HCT116 (cell line): ENCODE results near the gene CENPH.

Experiments used
- CTCF ChIP-seq, 3 experiments: fragments of 200-600 bp in 1 of 3; sonication (generic) in 1 of 3; IDR thresholded peaks in 2 of 3; conservative IDR thresholded peaks in 1 of 3; 2 replicates each; pipeline ENCODE4 v1.5.1; 2012 to 2017; ENCODE audit warnings: low read depth in 2 of 3, low read length in 2 of 3, antibody characterized with exemption in 1 of 3, borderline replicate concordance in 1 of 3, control low read depth in 1 of 3, mild to moderate bottlenecking in 1 of 3, mixed read lengths in 1 of 3, mixed run types in 1 of 3, moderate library complexity in 1 of 3; ENCODE audit not compliant: insufficient read depth in 1 of 3
- ELF1 ChIP-seq: IDR thresholded peaks from 2 replicates; pipeline ENCODE4 v1.6.1; 2012; ENCODE audit warnings: low read depth, borderline replicate concordance
- EZH2 ChIP-seq: fragments of 200-600 bp; sonication (generic); IDR thresholded peaks from 2 replicates; pipeline ENCODE4 v1.6.1; 2017; ENCODE audit warnings: antibody characterized with exemption, mixed run types
- EZH2phosphoT487 ChIP-seq: fragments of 200-600 bp; IDR thresholded peaks from 2 replicates; pipeline ENCODE4 v1.6.1; 2018; ENCODE audit warnings: antibody characterized with exemption, borderline replicate concordance
- MAX ChIP-seq: IDR thresholded peaks from 2 replicates; pipeline ENCODE4 v1.6.1; 2012
- POLR2AphosphoS5 ChIP-seq: IDR thresholded peaks from 2 replicates; pipeline ENCODE4 v1.6.1; 2011; ENCODE audit warnings: mild to moderate bottlenecking, low read depth, low read length, moderate library complexity

GRCh38 chr5:69242215-69242927 is 53.0 kb downstream of the CENPH start:
- TF ChIP-seq CTCF (IDR thresholded peaks at IDR 0.05 in 2 of 3, conservative IDR thresholded peaks at IDR 0.05 in 1 of 3; ENCODE audit: borderline replicate concordance in 1 of 3, insufficient read depth in 1 of 3, low read depth in 2 of 3, low read length in 2 of 3) (no peak), EZH2 (no peak), POLR2AphosphoS5 (no peak), EZH2phosphoT487 (no peak), ELF1 (no peak), MAX (no peak)
